ENCODE results near the gene SUGP1. TPM values are rescaled to one million over a fixed set of nuclear protein-coding genes. Genes with fewer than 3 reads are reported as not detected.

SUGP1 gene
- total and polyA plus RNA-seq, 2 experiments from 2014 or later, result 25.6 to 50.5 TPM

DNA sequence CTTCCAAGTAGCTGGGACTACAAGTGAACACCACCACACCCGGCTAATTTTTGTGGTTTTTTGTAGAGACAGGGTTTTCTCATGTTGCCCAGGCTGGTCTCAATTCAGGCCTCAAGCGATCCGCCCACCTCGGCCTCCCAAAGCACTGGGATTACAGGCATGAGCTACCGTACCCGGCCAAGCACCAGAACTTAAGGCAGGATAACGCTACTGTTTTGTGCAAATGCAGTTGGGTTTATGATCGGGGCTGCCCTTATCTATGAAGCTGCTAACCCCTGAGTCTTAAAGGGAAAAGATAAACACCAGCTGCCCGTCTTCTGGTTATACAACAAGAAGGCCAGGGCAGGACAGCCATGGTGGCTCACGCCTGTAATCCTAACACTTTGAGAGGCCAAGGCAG, 34.6 kb downstream of the SUGP1 start:
- no peak overlapping the region for H3K4me3 ChIP-seq
- no peak overlapping the region for H3K9ac ChIP-seq
- no peaks in the 10 kb centered on the region for H3K79me2 ChIP-seq (ENCODE audit: insufficient read depth)
- H3K9me2 ChIP-seq (ENCODE audit: insufficient read depth), result no peaks in the 10 kb centered on the region
- H3K4me1 ChIP-seq (ENCODE audit: insufficient read depth), result no peaks in the 10 kb centered on the region
- DNase-seq, result no peak
- H3K27me3 ChIP-seq (replicated peaks; ENCODE audit: insufficient read depth), result no peaks in the 10 kb centered on the region
- H2AFZ ChIP-seq, result no peak overlapping the region
- no peak overlapping the region for H3K27ac ChIP-seq
- no peaks in the 10 kb centered on the region for H3K9me3 ChIP-seq (ENCODE audit: low read depth)
- peaks cover 7% of the 10 kb centered on the region; the same call in 1 of the 2 replicates for H3K36me3 ChIP-seq (ENCODE audit: low read depth)
- H4K20me1 ChIP-seq (ENCODE audit: insufficient read depth), result no peaks in the 10 kb centered on the region
- H3F3A ChIP-seq (ENCODE audit: insufficient read depth), result no peaks in the 10 kb centered on the region
- 96% methylated on average over 10 of the region's 10 CpGs for WGBS, 2 experiments (ENCODE audit: low coverage in 1 of 2, low lambda C conversion rate in 2 of 2, missing lambda C conversion rate in 2 of 2)
- in situ Hi-C loops (cut with MboI), result no loop called here
- H3K4me2 ChIP-seq (ENCODE audit: unreplicated experiment), result no peak overlapping the region
- TF ChIP-seq EZH2 (IDR thresholded peaks at IDR 0.05; ENCODE audit: insufficient read depth, poor library complexity, severe bottlenecking), result no peak
- TF ChIP-seq EZH2phosphoT487 (IDR thresholded peaks at IDR 0.05; ENCODE audit: insufficient read depth, low read depth), result no peak

DNA sequence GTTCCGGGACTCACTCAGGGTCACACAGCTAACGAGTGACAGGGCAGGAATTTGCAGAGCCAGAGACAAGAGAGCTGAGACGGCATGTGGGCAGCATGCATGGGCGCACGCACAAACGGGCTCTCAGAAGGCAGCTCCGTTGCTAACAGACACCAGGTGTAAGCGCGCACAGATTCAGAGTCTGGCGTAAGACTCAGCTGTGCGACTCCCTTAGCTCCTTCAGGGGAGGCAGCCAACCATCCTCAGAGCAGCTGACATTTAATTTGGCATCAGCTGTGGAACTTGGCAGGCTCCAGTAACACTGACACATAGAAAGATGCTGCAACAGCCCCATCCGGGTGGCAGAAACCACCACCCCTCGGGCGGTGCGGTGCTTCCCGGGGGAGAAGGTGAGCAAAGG, 39.7 kb downstream of the SUGP1 start:
- H3K4me2 ChIP-seq (ENCODE audit: unreplicated experiment), result no peak overlapping the region
- H3K9ac ChIP-seq, result no peak overlapping the region
- WGBS, 2 experiments (ENCODE audit: low coverage in 1 of 2, low lambda C conversion rate in 2 of 2, missing lambda C conversion rate in 2 of 2), result 67 to 69% methylated on average over 16 of the region's 16 CpGs
- H3K9me2 ChIP-seq (ENCODE audit: insufficient read depth), result no peaks in the 10 kb centered on the region
- no peaks in the 10 kb centered on the region for H3K79me2 ChIP-seq (ENCODE audit: insufficient read depth)
- H3K36me3 ChIP-seq (ENCODE audit: low read depth), result peaks cover 7% of the 10 kb centered on the region; the same call in 1 of the 2 replicates
- no peaks in the 10 kb centered on the region for H4K20me1 ChIP-seq (ENCODE audit: insufficient read depth)
- H2AFZ ChIP-seq, result no peak overlapping the region
- no peaks in the 10 kb centered on the region for H3K9me3 ChIP-seq (ENCODE audit: low read depth)
- H3K4me1 ChIP-seq (ENCODE audit: insufficient read depth), result no peaks in the 10 kb centered on the region
- H3K4me3 ChIP-seq, result no peak overlapping the region
- no peak overlapping the region for H3K27ac ChIP-seq
- DNase-seq, result peak; percentile 58
- H3F3A ChIP-seq (ENCODE audit: insufficient read depth), result no peaks in the 10 kb centered on the region
- no peaks in the 10 kb centered on the region for H3K27me3 ChIP-seq (replicated peaks; ENCODE audit: insufficient read depth)
- in situ Hi-C loops (cut with MboI), result no loop called here
- TF ChIP-seq EZH2 (IDR thresholded peaks at IDR 0.05; ENCODE audit: insufficient read depth, poor library complexity, severe bottlenecking), result no peak
- no peak for TF ChIP-seq EZH2phosphoT487 (IDR thresholded peaks at IDR 0.05; ENCODE audit: insufficient read depth, low read depth)

DNA sequence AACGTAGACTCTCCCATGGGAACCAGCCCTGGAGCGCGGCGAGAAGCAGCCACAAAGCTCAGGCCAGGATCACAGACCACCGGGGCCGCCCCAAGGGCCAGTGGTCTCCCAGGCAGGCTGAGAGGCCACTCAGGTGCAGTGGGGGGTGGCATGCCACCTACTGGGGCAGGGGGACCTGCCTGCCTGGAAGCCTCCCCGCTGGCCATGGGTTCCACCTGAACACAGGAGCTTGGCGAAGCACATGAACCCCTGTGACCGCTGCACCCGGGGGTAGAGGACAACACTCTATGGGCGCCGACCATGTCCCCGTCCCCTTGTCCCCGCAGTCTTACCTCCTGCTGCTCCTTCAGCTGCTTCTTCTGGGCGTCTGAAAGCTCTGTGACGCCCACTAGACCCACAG, 40.5 kb downstream of the SUGP1 start:
- in situ Hi-C loops (cut with MboI), result no loop called here

DNA sequence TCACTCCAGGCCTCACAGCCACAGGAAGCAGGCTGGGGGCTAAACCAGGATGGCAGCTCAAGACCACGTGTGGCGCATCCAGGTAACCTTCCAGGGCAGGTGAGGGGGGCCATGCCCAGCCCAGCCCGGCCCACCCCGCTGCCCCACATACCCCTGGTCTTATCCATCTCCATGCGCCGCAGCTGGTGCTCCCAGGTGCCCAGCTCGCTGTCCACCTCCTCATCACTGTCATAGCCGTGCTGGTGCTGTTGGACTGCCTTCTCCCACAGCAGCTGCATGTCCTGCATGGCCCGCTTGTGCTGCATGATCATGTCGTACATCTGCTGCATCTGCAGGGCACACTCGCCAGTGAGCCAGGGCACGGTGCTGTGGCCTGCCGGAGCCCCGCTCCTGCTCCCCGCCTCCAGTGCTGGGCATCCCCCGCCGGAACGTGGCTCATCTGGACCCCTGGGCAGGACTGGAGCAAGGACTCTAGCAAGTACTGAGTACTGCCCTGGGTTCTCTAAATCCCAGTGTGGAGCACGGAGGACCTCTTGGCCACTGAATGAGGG, 41.2 kb downstream of the SUGP1 start:
- H3K27ac ChIP-seq, result no peak overlapping the region
- H3K79me2 ChIP-seq (ENCODE audit: insufficient read depth), result no peaks in the 10 kb centered on the region
- H3F3A ChIP-seq (ENCODE audit: insufficient read depth), result no peaks in the 10 kb centered on the region
- TF ChIP-seq EZH2phosphoT487 (IDR thresholded peaks at IDR 0.05; ENCODE audit: insufficient read depth, low read depth) (no peak), EZH2 (IDR thresholded peaks at IDR 0.05; ENCODE audit: insufficient read depth, poor library complexity, severe bottlenecking) (no peak)
- H3K27me3 ChIP-seq (replicated peaks; ENCODE audit: insufficient read depth), result no peaks in the 10 kb centered on the region
- H3K9me3 ChIP-seq (ENCODE audit: low read depth), result no peaks in the 10 kb centered on the region
- 0 out of 2 replicates have a peak, but pooled peaks cover 3% of the 10 kb centered on the region for H3K36me3 ChIP-seq (ENCODE audit: low read depth)
- no peak overlapping the region for H3K4me2 ChIP-seq (ENCODE audit: unreplicated experiment)
- H3K9ac ChIP-seq, result no peak overlapping the region
- no peak overlapping the region for H2AFZ ChIP-seq
- H4K20me1 ChIP-seq (ENCODE audit: insufficient read depth), result no peaks in the 10 kb centered on the region
- H3K4me1 ChIP-seq (ENCODE audit: insufficient read depth), result no peaks in the 10 kb centered on the region
- in situ Hi-C loops (cut with MboI), result no loop called here
- H3K9me2 ChIP-seq (ENCODE audit: insufficient read depth), result no peaks in the 10 kb centered on the region
- no peak for DNase-seq
- 91 to 94% methylated on average over 18 to 19 of the region's 19 CpGs for WGBS, 2 experiments (ENCODE audit: low coverage in 1 of 2, low lambda C conversion rate in 2 of 2, missing lambda C conversion rate in 2 of 2)
- no peak overlapping the region for H3K4me3 ChIP-seq

More for the DNA sequence above, 40.5 kb downstream of the SUGP1 start:
- H3K4me1 ChIP-seq (ENCODE audit: insufficient read depth), result no peaks in the 10 kb centered on the region
- no peaks in the 10 kb centered on the region for H3F3A ChIP-seq (ENCODE audit: insufficient read depth)
- H3K9me2 ChIP-seq (ENCODE audit: insufficient read depth), result no peaks in the 10 kb centered on the region
- no peaks in the 10 kb centered on the region for H4K20me1 ChIP-seq (ENCODE audit: insufficient read depth)
- H3K79me2 ChIP-seq (ENCODE audit: insufficient read depth), result no peaks in the 10 kb centered on the region
- 83 to 86% methylated on average over 14 to 16 of the region's 16 CpGs for WGBS, 2 experiments (ENCODE audit: low coverage in 1 of 2, low lambda C conversion rate in 2 of 2, missing lambda C conversion rate in 2 of 2)
- H3K4me2 ChIP-seq (ENCODE audit: unreplicated experiment), result no peak overlapping the region
- DNase-seq, result no peak
- no peak overlapping the region for H3K9ac ChIP-seq
- H3K27ac ChIP-seq, result no peak overlapping the region
- no peaks in the 10 kb centered on the region for H3K27me3 ChIP-seq (replicated peaks; ENCODE audit: insufficient read depth)
- H3K36me3 ChIP-seq (ENCODE audit: low read depth), result peaks cover 7% of the 10 kb centered on the region; the same call in 1 of the 2 replicates
- no peak overlapping the region for H3K4me3 ChIP-seq
- H3K9me3 ChIP-seq (ENCODE audit: low read depth), result no peaks in the 10 kb centered on the region
- TF ChIP-seq EZH2phosphoT487 (IDR thresholded peaks at IDR 0.05; ENCODE audit: insufficient read depth, low read depth), result no peak
- TF ChIP-seq EZH2 (IDR thresholded peaks at IDR 0.05; ENCODE audit: insufficient read depth, poor library complexity, severe bottlenecking), result no peak
- H2AFZ ChIP-seq, result no peak overlapping the region

Measured in GM23248 (cell line).